GM13977 (cell line): Measurements from ENCODE around the gene S100A2.

Experiments used
- DNase-seq: peaks from one replicate; pipeline ENCODE4 v3.0.0; 2012; ENCODE audit warnings: low spot score
- CTCF ChIP-seq: IDR thresholded peaks from 2 replicates; pipeline ENCODE4 v1.5.1; 2012; ENCODE audit warnings: mild to moderate bottlenecking, control low read depth; ENCODE audit not compliant: insufficient read depth; ENCODE audit errors: extremely low read depth, missing control alignments
- in situ Hi-C: fragments of 300-500 bp; cut with MboI; formaldehyde crosslinking; loops from one replicate; pipeline ENCODE4 v1.12.0; 2022; ENCODE audit warnings: low sequenced_read_pairs, low pct_unique_long_range_greater_than_20kb, mixed read lengths, inconsistent platforms; ENCODE audit not compliant: unreplicated experiment

S100A2 gene

DNA sequence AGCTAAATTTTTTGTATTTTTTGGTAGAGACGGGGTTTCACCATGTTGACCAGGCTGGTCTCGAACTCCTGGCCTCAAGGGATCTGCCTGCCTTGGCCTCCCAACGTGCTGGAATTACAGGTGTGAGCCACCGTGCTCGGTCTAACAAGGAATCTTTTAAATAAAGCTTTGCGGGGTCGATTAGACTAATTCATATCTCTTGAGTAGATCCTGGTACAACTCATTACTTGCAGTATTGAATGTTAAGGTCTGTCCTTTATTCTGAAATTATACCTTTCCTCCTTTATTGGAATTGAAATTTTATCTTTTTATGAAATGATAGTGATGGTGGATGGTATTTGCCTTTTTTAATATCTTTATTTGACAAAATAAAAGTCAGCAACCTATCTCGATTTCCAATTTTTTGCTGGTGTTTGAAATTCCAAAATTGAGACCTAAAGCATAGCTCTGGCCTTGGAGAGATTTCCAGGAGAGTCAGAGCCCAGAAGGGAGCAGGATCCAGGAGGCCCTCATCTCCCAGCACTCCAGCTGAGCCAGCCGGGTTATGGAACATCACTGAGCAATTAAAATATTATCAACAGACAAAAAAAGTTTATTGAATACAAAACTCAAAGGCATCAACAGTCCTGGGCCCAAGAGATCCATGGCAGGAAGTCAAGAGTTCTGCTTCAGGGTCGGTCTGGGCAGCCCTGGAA, 4.7 kb downstream of the S100A2 start:
- in situ Hi-C loops: loop anchor here (10.0 kb wide), 1 partner anchor 46 kb away; no protein-coding TSS in a partner anchor
- TF ChIP-seq CTCF: no peak
- no peak for DNase-seq

- DNase-seq: no peak
- no peak for TF ChIP-seq CTCF
- in situ Hi-C loops: loop anchor here (10.0 kb wide), 1 partner anchor 45 kb away; no protein-coding TSS in a partner anchor
These were observed 5.4 kb downstream of the S100A2 start for GRCh38 chr1:153560241-153560640.

DNA sequence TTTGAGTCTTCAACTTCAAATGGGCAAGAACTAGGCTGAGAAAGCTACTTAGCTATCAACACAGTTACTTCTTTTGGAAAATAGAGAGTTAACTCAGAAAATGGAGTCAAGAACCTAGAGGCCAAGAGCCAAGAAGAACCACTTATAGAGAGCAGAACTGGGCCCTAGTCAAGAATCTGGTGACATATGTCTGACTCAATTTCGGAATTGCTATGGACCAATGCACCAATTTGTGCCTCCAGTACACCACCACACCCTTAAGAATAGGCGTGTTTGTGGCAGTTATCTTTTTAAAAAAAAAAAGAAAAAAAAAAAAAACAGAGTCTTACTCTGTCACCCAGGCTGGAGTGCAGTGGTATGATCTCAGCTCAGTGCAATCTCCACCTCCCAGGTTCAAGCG, 7.8 kb downstream of the S100A2 start:
- TF ChIP-seq CTCF: no peak
- in situ Hi-C loops: no loop called here
- DNase-seq: no peak

- DNase-seq: no peak
- TF ChIP-seq CTCF: no peak
- in situ Hi-C loops: no loop called here
These were observed 9.3 kb downstream of the S100A2 start for GRCh38 chr1:153556348-153556747.

GRCh38 chr1:153553830-153554541, 11.7 kb downstream of the S100A2 start:
- no peak for DNase-seq
- in situ Hi-C loops: no loop called here
- TF ChIP-seq CTCF: no peak

DNA sequence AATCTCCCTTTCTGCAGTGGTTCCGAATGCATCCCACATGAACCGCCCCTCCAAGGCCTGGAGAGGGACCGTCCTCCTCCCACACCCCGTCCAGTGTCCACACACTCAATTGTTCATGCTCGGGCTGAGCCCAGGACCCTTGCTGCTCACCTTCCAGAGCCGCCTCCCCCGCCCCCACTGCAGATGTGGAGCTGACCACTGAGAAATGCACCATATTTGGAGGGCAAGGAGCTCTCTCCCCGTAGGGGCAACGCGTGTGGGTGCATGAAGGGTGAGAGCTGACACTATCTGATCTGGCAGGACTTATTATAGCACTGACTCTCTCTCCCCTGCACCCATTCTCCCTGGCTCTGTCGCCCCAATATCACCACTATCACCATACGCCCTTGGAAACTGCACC, 12.5 kb downstream of the S100A2 start:
- in situ Hi-C loops: no loop called here
- no peak for DNase-seq
- no peak for TF ChIP-seq CTCF
